Measurements from ENCODE around the gene LIMS2.

LIMS2 gene

DNA sequence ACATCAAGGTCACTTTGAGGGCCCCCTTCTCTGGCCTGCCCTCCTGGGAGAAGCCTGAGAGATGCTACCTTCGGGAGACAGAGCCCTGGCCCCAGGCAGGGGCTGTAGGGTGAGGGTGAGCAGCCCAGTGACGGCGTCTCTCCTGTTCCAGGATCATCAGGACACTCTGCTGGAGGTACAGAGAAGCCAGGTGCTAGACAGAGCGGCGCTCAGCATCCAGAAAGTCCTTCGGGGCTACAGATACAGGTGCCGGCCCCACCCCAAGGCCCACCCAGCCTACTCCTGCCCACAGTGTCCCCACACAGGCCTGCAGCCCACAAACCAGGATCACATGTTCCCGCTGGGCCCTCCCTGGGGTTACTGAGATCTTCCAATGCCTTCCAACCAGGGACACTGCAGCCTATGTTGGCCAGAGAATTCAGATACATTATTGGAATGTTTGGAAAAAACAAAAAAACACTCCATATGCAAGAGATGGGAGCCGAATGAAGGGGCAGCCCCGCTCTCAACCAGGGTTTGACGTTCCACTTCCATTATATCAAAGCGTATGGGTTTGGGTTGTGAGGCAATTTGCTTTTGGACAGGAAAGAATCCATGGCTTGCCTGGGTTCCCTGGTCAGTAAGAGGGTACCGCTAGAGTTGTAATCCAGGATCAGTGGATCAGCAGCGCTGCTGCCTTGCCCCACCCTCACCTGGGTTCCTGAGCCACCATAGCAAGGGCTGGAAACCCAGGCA, 78.9 kb downstream of the LIMS2 start:
- TF ChIP-seq EZH2phosphoT487 (IDR thresholded peaks at IDR 0.05; ENCODE audit: low read depth): no peak
- TF ChIP-seq, protein P1, sequence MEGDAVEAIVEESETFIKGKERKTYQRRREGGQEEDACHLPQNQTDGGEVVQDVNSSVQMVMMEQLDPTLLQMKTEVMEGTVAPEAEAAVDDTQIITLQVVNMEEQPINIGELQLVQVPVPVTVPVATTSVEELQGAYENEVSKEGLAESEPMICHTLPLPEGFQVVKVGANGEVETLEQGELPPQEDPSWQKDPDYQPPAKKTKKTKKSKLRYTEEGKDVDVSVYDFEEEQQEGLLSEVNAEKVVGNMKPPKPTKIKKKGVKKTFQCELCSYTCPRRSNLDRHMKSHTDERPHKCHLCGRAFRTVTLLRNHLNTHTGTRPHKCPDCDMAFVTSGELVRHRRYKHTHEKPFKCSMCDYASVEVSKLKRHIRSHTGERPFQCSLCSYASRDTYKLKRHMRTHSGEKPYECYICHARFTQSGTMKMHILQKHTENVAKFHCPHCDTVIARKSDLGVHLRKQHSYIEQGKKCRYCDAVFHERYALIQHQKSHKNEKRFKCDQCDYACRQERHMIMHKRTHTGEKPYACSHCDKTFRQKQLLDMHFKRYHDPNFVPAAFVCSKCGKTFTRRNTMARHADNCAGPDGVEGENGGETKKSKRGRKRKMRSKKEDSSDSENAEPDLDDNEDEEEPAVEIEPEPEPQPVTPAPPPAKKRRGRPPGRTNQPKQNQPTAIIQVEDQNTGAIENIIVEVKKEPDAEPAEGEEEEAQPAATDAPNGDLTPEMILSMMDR (IDR thresholded peaks at IDR 0.05; ENCODE audit: low read depth, low read length): no peak
- H2AFZ ChIP-seq (ENCODE audit: low read depth, low read length): no peak overlapping the region
- H3K9ac ChIP-seq (ENCODE audit: low read length): no peak overlapping the region

DNA sequence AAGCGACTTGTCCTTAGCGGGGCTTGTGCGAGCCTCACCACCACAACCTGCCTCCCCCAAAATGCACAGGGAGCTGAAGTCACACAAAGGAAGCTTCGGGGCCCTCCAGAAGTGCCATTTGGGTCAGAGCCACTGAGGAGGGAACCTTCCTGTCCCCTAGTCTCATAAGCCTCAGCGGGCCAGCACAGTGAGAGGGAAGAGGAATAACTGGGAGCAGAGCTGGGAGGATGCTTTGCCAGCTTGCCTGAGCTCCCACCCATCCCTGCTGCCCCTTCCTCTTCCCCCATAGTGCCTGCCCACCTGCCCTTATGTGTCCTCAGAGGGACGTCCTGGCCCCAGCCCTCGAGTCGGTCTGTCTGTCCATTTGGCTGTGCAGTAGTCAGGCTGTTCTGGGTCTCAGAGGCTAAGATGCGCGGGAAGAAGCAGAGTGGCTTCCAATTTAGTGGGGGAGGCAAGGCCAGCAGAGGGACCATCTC, 81.2 kb downstream of the LIMS2 start:
- no peak overlapping the region for H3K27ac ChIP-seq (ENCODE audit: low read length)
- no peaks in the 10 kb centered on the region for H3K36me3 ChIP-seq (replicated peaks; ENCODE audit: low read depth, low read length)
- H3K79me2 ChIP-seq (ENCODE audit: low read length): no peaks in the 10 kb centered on the region
- no peak for TF ChIP-seq EZH2phosphoT487 (IDR thresholded peaks at IDR 0.05; ENCODE audit: low read depth)
- TF ChIP-seq, protein P1 (IDR thresholded peaks at IDR 0.05; ENCODE audit: low read depth, low read length): no peak
- H3K27me3 ChIP-seq (ENCODE audit: low read depth, low read length): no peaks in the 10 kb centered on the region
- peaks cover 3% of the 10 kb centered on the region; the same call in 1 of the 2 replicates for H3K4me1 ChIP-seq (ENCODE audit: low read length)
- H3K9me3 ChIP-seq (ENCODE audit: insufficient read depth, low read length): no peaks in the 10 kb centered on the region
- H4K20me1 ChIP-seq (ENCODE audit: insufficient read depth, low read length): no peaks in the 10 kb centered on the region
- H2AFZ ChIP-seq (ENCODE audit: low read depth, low read length): no peak overlapping the region
- H3K9ac ChIP-seq (ENCODE audit: low read length): no peak overlapping the region
- H3K4me3 ChIP-seq (ENCODE audit: low read length): no peak overlapping the region
- no peak overlapping the region for H3K4me2 ChIP-seq (ENCODE audit: low read length)

More for the DNA sequence above, 78.9 kb downstream of the LIMS2 start:
- H3K9me3 ChIP-seq (ENCODE audit: insufficient read depth, low read length): no peaks in the 10 kb centered on the region
- H3K4me1 ChIP-seq (ENCODE audit: low read length): no peaks in the 10 kb centered on the region
- H3K4me3 ChIP-seq (ENCODE audit: low read length): no peak overlapping the region
- H3K27ac ChIP-seq (ENCODE audit: low read length): no peak overlapping the region
- no peak overlapping the region for H3K4me2 ChIP-seq (ENCODE audit: low read length)
- no peaks in the 10 kb centered on the region for H4K20me1 ChIP-seq (ENCODE audit: insufficient read depth, low read length)
- H3K27me3 ChIP-seq (ENCODE audit: low read depth, low read length): no peaks in the 10 kb centered on the region
- no peaks in the 10 kb centered on the region for H3K79me2 ChIP-seq (ENCODE audit: low read length)
- H3K36me3 ChIP-seq (replicated peaks; ENCODE audit: low read depth, low read length): no peaks in the 10 kb centered on the region

DNA sequence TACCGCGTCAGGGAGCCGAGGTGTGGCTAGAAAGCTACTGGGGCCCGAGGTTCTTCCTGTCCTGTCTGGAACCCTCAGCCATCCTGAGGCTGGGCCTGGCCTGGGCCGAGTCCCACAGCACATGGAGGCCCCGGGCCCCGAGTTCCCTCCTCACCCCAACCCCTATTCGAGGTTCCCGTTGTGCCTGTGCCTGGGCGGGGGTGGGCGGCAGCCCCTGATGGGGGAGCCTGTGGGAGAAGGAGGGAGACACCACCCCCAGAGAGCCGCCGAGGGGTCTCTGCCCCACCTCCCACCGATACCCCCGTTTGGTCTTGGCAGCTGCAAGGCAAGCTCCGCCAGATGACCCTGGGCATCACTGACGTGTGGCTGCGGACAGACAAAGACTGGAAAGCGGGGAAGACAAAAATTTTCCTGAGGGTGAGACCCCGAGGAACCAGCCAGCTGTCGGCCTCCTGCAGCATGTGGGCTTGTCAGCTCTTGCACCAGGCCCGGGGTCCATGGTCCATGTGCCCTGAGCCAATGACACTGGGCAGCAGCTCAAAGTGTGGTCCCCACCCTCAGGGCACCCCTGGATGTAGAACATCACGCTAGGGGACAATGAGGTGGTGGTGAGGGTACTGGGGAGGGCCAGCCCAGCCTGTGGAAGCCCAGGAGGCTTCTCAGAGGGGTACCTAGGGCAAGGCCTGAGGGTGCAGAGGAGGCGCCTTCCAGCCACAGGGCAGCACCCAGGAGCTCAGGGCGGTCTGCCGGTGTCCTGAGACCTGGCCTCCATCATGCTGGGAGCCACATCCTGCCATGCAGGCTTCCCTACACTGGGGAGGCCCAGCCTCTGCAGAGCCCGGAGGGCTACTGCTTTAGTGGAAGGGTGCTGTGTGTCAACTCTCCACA, 81.9 kb downstream of the LIMS2 start:
- H2AFZ ChIP-seq (ENCODE audit: low read depth, low read length): no peak overlapping the region

More for the DNA sequence above, 81.9 kb downstream of the LIMS2 start:
- Histone ChIP-seq H3K79me2 (ENCODE audit: low read length) (no peaks in the 10 kb centered on the region), H3K27me3 (ENCODE audit: low read depth, low read length) (no peaks in the 10 kb centered on the region), H3K4me1 (ENCODE audit: low read length) (peaks cover 3% of the 10 kb centered on the region; the same call in 1 of the 2 replicates), H4K20me1 (ENCODE audit: insufficient read depth, low read length) (no peaks in the 10 kb centered on the region), H3K9ac (ENCODE audit: low read length) (no peak overlapping the region), H3K36me3 (replicated peaks; ENCODE audit: low read depth, low read length) (no peaks in the 10 kb centered on the region), H3K9me3 (ENCODE audit: insufficient read depth, low read length) (no peaks in the 10 kb centered on the region), H3K4me2 (ENCODE audit: low read length) (no peak overlapping the region), H3K27ac (ENCODE audit: low read length) (no peak overlapping the region), H3K4me3 (ENCODE audit: low read length) (no peak overlapping the region)
- TF ChIP-seq, protein P1 (IDR thresholded peaks at IDR 0.05; ENCODE audit: low read depth, low read length): no peak
- TF ChIP-seq EZH2phosphoT487 (IDR thresholded peaks at IDR 0.05; ENCODE audit: low read depth): no peak

All from OCI-LY3 (cell line).